ENCODE measurements around the gene TLE4.
"Not testable (repeated sequence)": the region's sequence is repeated elsewhere in the genome, so short reads cannot be mapped to it uniquely, and the experiment has no call there.

Gene TLE4

DNA sequence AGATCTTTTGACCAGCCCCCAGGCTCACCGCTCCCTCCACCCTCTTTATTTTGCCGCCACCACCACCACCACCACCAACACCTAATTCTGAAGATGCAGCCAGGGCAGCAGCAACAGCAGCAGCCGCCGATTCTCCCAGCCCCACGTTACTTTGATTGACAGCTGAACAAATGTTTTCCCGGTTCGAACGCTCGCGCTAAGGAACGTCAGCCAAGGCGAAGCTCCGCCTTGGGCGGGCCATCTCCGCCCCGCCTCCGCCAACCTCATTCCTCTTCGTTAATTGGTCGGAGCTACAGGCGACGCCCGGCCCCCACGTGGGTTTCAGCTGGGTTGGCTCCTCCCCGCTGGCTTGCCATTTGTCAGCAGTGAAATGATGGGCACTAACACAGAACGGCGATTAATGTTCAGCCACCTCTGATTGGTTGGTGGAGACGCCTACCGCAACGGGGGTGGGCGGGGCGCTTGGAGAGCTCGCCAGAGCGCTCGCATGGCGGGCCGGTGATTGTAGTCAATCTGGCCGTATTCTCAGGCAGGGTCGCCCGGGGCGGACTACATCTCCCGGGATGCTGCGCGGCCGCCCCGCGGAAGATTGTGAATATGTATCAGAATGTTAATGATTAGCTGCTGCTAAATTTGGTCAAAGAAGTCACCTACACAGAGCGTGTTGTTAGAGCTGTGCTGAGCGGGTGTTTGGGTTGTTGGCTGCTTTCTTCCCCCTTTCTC is at the start of gene TLE4:
Gene TLE4, plus strand, starts transcription at position 657 of the 723 bp plus-strand sequence. CDS start 826 bp downstream, outside the sequence.
- DNase-seq (ENCODE audit: low spot score): peak; percentile 94
- TF ChIP-seq, protein P1, sequence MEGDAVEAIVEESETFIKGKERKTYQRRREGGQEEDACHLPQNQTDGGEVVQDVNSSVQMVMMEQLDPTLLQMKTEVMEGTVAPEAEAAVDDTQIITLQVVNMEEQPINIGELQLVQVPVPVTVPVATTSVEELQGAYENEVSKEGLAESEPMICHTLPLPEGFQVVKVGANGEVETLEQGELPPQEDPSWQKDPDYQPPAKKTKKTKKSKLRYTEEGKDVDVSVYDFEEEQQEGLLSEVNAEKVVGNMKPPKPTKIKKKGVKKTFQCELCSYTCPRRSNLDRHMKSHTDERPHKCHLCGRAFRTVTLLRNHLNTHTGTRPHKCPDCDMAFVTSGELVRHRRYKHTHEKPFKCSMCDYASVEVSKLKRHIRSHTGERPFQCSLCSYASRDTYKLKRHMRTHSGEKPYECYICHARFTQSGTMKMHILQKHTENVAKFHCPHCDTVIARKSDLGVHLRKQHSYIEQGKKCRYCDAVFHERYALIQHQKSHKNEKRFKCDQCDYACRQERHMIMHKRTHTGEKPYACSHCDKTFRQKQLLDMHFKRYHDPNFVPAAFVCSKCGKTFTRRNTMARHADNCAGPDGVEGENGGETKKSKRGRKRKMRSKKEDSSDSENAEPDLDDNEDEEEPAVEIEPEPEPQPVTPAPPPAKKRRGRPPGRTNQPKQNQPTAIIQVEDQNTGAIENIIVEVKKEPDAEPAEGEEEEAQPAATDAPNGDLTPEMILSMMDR (IDR thresholded peaks at IDR 0.05; ENCODE audit: extremely low read depth, missing control alignments): no peak

DNA sequence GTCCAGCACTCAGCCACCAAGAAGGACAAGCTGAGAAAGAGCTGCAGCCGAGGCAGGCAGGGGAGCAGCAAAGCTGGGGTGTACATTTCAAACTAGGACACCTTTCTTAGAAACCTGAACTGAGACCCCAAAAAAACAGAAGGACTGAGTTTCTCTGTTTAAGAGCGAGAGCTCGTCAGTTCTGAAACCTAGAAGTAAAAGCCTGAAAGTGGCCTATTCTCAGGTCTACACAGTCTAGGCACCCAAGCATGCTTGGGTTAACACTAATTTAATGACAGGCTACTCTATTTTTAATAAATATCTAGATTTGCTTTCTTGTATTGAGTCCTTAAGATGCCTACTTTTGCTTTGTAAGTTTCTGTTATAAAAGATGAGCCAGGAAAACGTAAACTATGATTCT is 49.0 kb upstream of the TLE4 start:
- no peak for DNase-seq (ENCODE audit: low spot score)
- TF ChIP-seq, protein P1 (IDR thresholded peaks at IDR 0.05; ENCODE audit: extremely low read depth, missing control alignments): no peak

- TF ChIP-seq, protein P1 (IDR thresholded peaks at IDR 0.05; ENCODE audit: extremely low read depth, missing control alignments): no peak
- DNase-seq (ENCODE audit: low spot score): no peak
Observed at GRCh38 chr9:79524266-79524665, 47.5 kb upstream of the TLE4 start.

GRCh38 chr9:79526149-79526672 is 45.6 kb upstream of the TLE4 start:
- DNase-seq (ENCODE audit: low spot score): no peak
- TF ChIP-seq, protein P1 (IDR thresholded peaks at IDR 0.05; ENCODE audit: extremely low read depth, missing control alignments): no peak

- TF ChIP-seq, protein P1 (IDR thresholded peaks at IDR 0.05; ENCODE audit: extremely low read depth, missing control alignments): no peak
- no peak for DNase-seq (ENCODE audit: low spot score)
Observed at GRCh38 chr9:79535534-79535933, 36.2 kb upstream of the TLE4 start.

GRCh38 chr9:79537838-79538237 is 33.9 kb upstream of the TLE4 start:
- TF ChIP-seq, protein P1 (IDR thresholded peaks at IDR 0.05; ENCODE audit: extremely low read depth, missing control alignments): no peak
- no peak for DNase-seq (ENCODE audit: low spot score)

GRCh38 chr9:79542735-79543620 is 28.8 kb upstream of the TLE4 start:
- DNase-seq (ENCODE audit: low spot score): no peak
- TF ChIP-seq, protein P1 (IDR thresholded peaks at IDR 0.05; ENCODE audit: extremely low read depth, missing control alignments): no peak

DNA sequence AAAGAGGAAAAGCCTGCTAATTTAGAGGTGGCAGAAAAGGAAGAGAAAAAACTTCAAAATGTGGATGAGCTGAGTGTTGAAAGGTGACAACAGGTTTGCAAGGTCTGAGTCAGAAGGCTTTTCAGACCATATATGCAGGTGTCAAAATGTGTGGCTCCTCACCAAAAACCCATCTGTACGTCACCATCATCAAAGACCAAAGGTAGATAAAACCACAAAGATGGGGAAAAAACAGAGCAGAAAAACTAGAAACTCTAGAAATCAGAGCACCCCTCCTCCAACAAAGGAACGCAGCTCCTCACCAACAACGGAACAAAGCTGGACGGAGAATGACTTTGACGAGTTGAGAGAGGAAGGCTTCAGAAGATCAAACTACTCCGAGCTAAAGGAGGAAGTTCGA is 27.4 kb upstream of the TLE4 start:
- DNase-seq (ENCODE audit: low spot score): not testable (repeated sequence)

Measured in GM20000 (cell line).